BLaER1 treated with 17β-estradiol and CSF1 and Interleukin-3, amounts not matched to agents 10 nM and 100 nM (cell line): ENCODE data around the gene APBA2.

ENCODE experiments used
- H3K27ac ChIP-seq, 11 experiments: shearing (Covaris generic); formaldehyde crosslinking; 2 replicates each; pipeline ENCODE4 v1.8.1; 2022
- H3K27me3 ChIP-seq, 11 experiments: shearing (Covaris generic); formaldehyde crosslinking; 2 replicates each; pipeline ENCODE4 v1.8.1; 2022
- H3K36me3 ChIP-seq, 11 experiments: shearing (Covaris generic); formaldehyde crosslinking; 2 replicates each; pipeline ENCODE4 v1.8.1; 2022
- H3K4me1 ChIP-seq, 10 experiments: shearing (Covaris generic); formaldehyde crosslinking; 2 replicates each; pipeline ENCODE4 v1.8.1; 2022
- H3K4me2 ChIP-seq, 11 experiments: shearing (Covaris generic); formaldehyde crosslinking; 2 replicates each; pipeline ENCODE4 v1.8.1; 2022
- H3K4me3 ChIP-seq, 10 experiments: shearing (Covaris generic); formaldehyde crosslinking; 2 replicates each; pipeline ENCODE4 v1.8.1; 2022
- H3K9ac ChIP-seq, 11 experiments: shearing (Covaris generic); formaldehyde crosslinking; 2 replicates each; pipeline ENCODE4 v1.8.1; 2022
- H3K9me3 ChIP-seq, 11 experiments: shearing (Covaris generic); formaldehyde crosslinking; replicated peaks in 1 of 11; 2 replicates each; pipeline ENCODE4 v1.8.1; 2022
- H4K20me1 ChIP-seq, 11 experiments: shearing (Covaris generic); formaldehyde crosslinking; 2 replicates each; pipeline ENCODE4 v1.8.1; 2022
- Cebpa-rat ChIP-seq, 11 experiments: shearing (Covaris generic); IDR thresholded peaks; 2 replicates each; pipeline ENCODE4 v1.8.1; 2022

APBA2 gene

GRCh38 chr15:29046977-29047376, 161.2 kb downstream of the APBA2 start:
- H3K36me3 ChIP-seq: no peaks in the 10 kb centered on the region
- no peak overlapping the region for H3K4me2 ChIP-seq
- no peak for TF ChIP-seq Cebpa-rat (IDR thresholded peaks at IDR 0.05)
- no peaks in the 10 kb centered on the region for H3K27me3 ChIP-seq
- no peak overlapping the region for H3K27ac ChIP-seq
- no peak overlapping the region for H3K9ac ChIP-seq
- no peaks in the 10 kb centered on the region for H3K4me1 ChIP-seq
- peaks cover 0 to 11% (median 0%) of the 10 kb centered on the region in 11 experiments; a peak in 1 of 22 replicates for H4K20me1 ChIP-seq
- H3K9me3 ChIP-seq: peaks cover 0 to 10% (median 0%) of the 10 kb centered on the region in 11 experiments; a peak in 7 of 22 replicates
- no peak overlapping the region for H3K4me3 ChIP-seq

- no peak overlapping the region for H3K4me2 ChIP-seq
- TF ChIP-seq Cebpa-rat (IDR thresholded peaks at IDR 0.05): no peak
- H3K4me3 ChIP-seq: no peak overlapping the region
- H3K36me3 ChIP-seq: peaks cover 0 to 1% (median 0%) of the 10 kb centered on the region in 11 experiments; a peak in 1 of 22 replicates
- H3K9ac ChIP-seq: no peak overlapping the region
- no peak overlapping the region for H3K27ac ChIP-seq
- peaks cover 3 to 17% (median 8%) of the 10 kb centered on the region in 11 experiments; a peak in 18 of 22 replicates for H3K9me3 ChIP-seq
- no peaks in the 10 kb centered on the region for H3K27me3 ChIP-seq
- H4K20me1 ChIP-seq: peaks cover 0 to 10% (median 0%) of the 10 kb centered on the region in 11 experiments; a peak in 1 of 22 replicates
- H3K4me1 ChIP-seq: no peaks in the 10 kb centered on the region
These were observed 162.2 kb downstream of the APBA2 start for GRCh38 chr15:29048011-29048410.

GRCh38 chr15:29050870-29051269, 165.1 kb downstream of the APBA2 start:
- no peak overlapping the region for H3K4me2 ChIP-seq

GRCh38 chr15:29051422-29051821, 165.6 kb downstream of the APBA2 start:
- Histone ChIP-seq H3K27me3 (no peaks in the 10 kb centered on the region), H4K20me1 (no peaks in the 10 kb centered on the region), H3K27ac (no peak overlapping the region), H3K36me3 (peaks cover 0 to 19% (median 3%) of the 10 kb centered on the region in 11 experiments; a peak in 4 of 22 replicates), H3K4me3 (no peak overlapping the region), H3K4me2 (no peak overlapping the region), H3K4me1 (no peaks in the 10 kb centered on the region), H3K9me3 (peaks cover 13 to 29% (median 19%) of the 10 kb centered on the region in 11 experiments; a peak in 18 of 22 replicates), H3K9ac (no peak overlapping the region)
- no peak for TF ChIP-seq Cebpa-rat (IDR thresholded peaks at IDR 0.05)

More at GRCh38 chr15:29050870-29051269, 165.1 kb downstream of the APBA2 start:
- H3K4me3 ChIP-seq: no peak overlapping the region
- no peak for TF ChIP-seq Cebpa-rat (IDR thresholded peaks at IDR 0.05)
- no peaks in the 10 kb centered on the region for H3K4me1 ChIP-seq
- peaks cover 13 to 29% (median 19%) of the 10 kb centered on the region in 11 experiments; a peak in 18 of 22 replicates for H3K9me3 ChIP-seq
- H3K36me3 ChIP-seq: peaks cover 0 to 19% (median 3%) of the 10 kb centered on the region in 11 experiments; a peak in 4 of 22 replicates
- H4K20me1 ChIP-seq: no peaks in the 10 kb centered on the region
- no peak overlapping the region for H3K27ac ChIP-seq
- H3K27me3 ChIP-seq: no peaks in the 10 kb centered on the region
- no peak overlapping the region for H3K9ac ChIP-seq

DNA sequence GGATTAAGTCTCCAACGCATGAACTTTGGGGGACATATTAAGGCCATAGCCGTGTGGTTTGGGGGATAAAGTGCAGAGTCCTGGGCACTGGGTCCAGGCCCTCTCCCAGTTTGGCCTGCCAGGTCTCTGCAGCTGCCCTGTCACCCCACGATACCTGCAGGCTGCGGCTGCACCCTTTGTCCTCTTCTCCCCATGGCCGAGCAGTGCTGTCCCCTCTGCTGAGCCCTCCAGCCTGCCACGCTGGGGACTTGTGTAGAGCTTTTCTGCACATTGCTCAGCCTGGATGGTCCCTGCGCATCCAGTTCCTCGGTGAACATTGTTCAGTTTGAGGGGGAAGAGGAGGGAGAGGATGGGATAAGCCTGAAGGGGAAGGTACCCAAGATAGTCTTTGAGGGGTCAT, 167.2 kb downstream of the APBA2 start:
- Histone ChIP-seq H3K4me3 (no peak overlapping the region), H3K4me1 (no peaks in the 10 kb centered on the region), H3K9me3 (peaks cover 13 to 29% (median 19%) of the 10 kb centered on the region in 11 experiments; a peak in 18 of 22 replicates), H3K27ac (no peak overlapping the region), H3K4me2 (no peak overlapping the region), H4K20me1 (no peaks in the 10 kb centered on the region), H3K27me3 (no peaks in the 10 kb centered on the region), H3K36me3 (peaks cover 0 to 19% (median 3%) of the 10 kb centered on the region in 11 experiments; a peak in 4 of 22 replicates), H3K9ac (no peak overlapping the region)
- TF ChIP-seq Cebpa-rat (IDR thresholded peaks at IDR 0.05): no peak

GRCh38 chr15:29053661-29054131, 167.9 kb downstream of the APBA2 start:
- Histone ChIP-seq H3K4me2 (no peak overlapping the region), H3K27ac (no peak overlapping the region), H3K27me3 (no peaks in the 10 kb centered on the region), H3K4me1 (no peaks in the 10 kb centered on the region), H3K36me3 (peaks cover 0 to 19% (median 3%) of the 10 kb centered on the region in 11 experiments; a peak in 4 of 22 replicates), H3K9ac (no peak overlapping the region), H3K4me3 (no peak overlapping the region), H3K9me3 (peaks cover 13 to 29% (median 19%) of the 10 kb centered on the region in 11 experiments; a peak in 18 of 22 replicates), H4K20me1 (no peaks in the 10 kb centered on the region)
- TF ChIP-seq Cebpa-rat (IDR thresholded peaks at IDR 0.05): no peak

DNA sequence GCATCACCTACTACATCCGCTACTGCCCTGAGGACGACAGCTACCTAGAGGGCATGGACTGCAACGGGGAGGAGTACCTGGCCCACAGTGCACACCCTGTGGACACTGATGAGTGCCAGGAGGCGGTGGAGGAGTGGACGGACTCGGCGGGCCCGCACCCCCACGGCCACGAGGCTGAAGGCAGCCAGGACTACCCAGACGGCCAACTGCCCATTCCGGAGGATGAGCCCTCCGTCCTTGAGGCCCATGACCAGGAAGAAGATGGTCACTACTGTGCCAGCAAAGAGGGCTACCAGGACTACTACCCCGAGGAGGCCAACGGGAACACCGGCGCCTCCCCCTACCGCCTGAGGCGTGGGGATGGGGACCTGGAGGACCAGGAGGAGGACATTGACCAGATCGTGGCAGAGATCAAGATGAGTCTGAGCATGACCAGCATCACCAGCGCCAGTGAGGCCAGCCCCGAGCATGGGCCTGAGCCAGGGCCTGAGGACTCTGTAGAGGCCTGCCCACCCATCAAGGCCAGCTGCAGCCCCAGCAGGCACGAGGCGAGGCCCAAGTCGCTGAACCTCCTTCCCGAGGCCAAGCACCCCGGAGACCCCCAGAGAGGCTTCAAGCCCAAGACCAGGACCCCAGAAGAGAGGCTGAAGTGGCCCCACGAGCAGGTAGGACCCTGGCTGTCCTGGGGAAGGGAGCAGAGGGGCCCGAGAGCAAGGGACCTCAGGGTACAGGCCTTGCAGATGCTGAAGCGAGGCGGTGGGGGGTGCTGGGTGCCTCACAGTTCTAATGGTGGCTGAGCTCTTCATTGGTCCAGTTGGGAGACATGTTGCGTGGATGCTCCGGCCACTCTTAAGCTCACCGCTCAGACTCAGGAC, 168.6 kb downstream of the APBA2 start:
- Histone ChIP-seq H3K4me3 (no peak overlapping the region), H3K27ac (no peak overlapping the region), H3K4me2 (no peak overlapping the region), H4K20me1 (no peaks in the 10 kb centered on the region), H3K36me3 (peaks cover 0 to 19% (median 3%) of the 10 kb centered on the region in 11 experiments; a peak in 4 of 22 replicates), H3K4me1 (no peaks in the 10 kb centered on the region), H3K9me3 (peaks cover 12 to 27% (median 19%) of the 10 kb centered on the region in 11 experiments; a peak in 18 of 22 replicates), H3K27me3 (no peaks in the 10 kb centered on the region), H3K9ac (no peak overlapping the region)
- no peak for TF ChIP-seq Cebpa-rat (IDR thresholded peaks at IDR 0.05)

DNA sequence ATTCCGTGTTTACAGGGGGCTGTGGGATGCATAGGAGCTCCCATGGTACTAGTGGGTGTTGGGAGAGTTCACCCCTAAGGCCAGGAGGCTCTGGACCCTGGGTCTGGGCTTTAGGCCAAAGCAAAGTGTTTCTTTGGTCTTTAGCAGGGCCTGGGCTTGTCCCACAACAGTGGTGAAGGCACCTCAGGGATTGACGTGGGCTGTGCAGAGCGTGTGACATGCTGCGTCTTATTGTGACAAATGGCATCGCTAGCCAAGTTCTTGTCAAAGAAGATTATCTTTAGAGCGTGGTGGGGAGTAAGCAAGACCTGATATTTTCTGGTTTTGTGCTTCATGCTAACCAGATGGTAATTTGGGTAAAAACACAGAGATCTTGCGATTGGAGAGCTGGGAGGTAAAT, 170.1 kb downstream of the APBA2 start:
- H4K20me1 ChIP-seq: 0 out of 22 replicates have a peak, but pooled peaks cover 0 to 2% (median 0%) of the 10 kb centered on the region in 11 experiments
- peaks cover 10 to 32% (median 19%) of the 10 kb centered on the region in 11 experiments; a peak in 17 of 22 replicates for H3K9me3 ChIP-seq
- no peak overlapping the region for H3K4me2 ChIP-seq
- no peak overlapping the region for H3K9ac ChIP-seq
- no peak overlapping the region for H3K4me3 ChIP-seq
- no peak for TF ChIP-seq Cebpa-rat (IDR thresholded peaks at IDR 0.05)
- H3K27ac ChIP-seq: no peak overlapping the region
- H3K36me3 ChIP-seq: peaks cover 0 to 19% (median 3%) of the 10 kb centered on the region in 11 experiments; a peak in 4 of 22 replicates
- no peaks in the 10 kb centered on the region for H3K4me1 ChIP-seq
- H3K27me3 ChIP-seq: no peaks in the 10 kb centered on the region

DNA sequence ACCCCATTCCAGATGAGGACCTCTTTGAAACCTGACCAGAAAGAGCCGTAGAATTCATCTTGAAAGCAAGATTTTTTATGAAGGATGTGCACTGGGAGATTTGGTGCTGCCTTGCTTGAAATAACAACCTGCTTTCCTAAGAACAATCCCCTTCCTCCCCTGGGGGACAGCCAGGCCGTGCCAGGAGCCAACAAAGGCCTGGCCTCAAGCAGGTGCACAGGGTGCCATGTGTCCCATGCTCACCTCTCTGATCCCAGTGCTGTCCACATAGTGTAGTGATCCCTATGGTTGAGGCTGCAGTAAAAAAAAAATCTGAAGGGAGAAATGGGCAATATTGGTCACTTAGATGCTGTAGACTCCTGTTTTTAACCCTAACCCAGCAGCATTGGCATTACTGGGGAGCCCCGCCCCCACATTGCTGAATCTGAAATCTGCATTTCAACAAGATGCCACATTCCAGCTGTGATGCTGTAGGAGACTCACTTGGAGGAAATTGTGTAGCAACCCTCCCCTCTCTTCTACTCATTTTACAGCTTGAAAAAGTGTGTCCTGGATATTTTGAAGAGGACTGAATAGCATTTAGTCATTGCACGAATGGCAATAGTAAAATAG, 171.2 kb downstream of the APBA2 start:
- no peak for TF ChIP-seq Cebpa-rat (IDR thresholded peaks at IDR 0.05)
- peaks cover 10 to 32% (median 19%) of the 10 kb centered on the region in 11 experiments; a peak in 16 of 22 replicates for H3K9me3 ChIP-seq
- no peaks in the 10 kb centered on the region for H3K27me3 ChIP-seq
- H3K4me1 ChIP-seq: no peaks in the 10 kb centered on the region
- H3K27ac ChIP-seq: no peak overlapping the region
- peaks cover 0 to 19% (median 3%) of the 10 kb centered on the region in 11 experiments; a peak in 4 of 22 replicates for H3K36me3 ChIP-seq
- no peak overlapping the region for H3K4me2 ChIP-seq
- H3K9ac ChIP-seq: no peak overlapping the region
- H3K4me3 ChIP-seq: no peak overlapping the region
- peaks cover 0 to 10% (median 0%) of the 10 kb centered on the region in 11 experiments; a peak in 2 of 22 replicates for H4K20me1 ChIP-seq
